B cell (primary cell): ENCODE data around the gene OR1M1. TPM values are rescaled to one million over a fixed set of nuclear protein-coding genes. Genes with fewer than 3 reads are reported as not detected.

Experiments used
- ATAC-seq: fragments of 200-7000 bp; cut with Tn5 transposase; one replicate; pipeline ENCODE4 v1.10.0; 2021; ENCODE audit warnings: low read depth, mild to moderate bottlenecking, moderate number of reproducible peaks, moderate library complexity
- CTCF ChIA-PET: fragments of 350-600 bp; sonication (Branson Sonifier 250); formaldehyde crosslinking; loops from one replicate; lab custom pipeline; 2021; ENCODE audit warnings: antibody characterized with exemption, inconsistent platforms; lab: Charles Lee
- POLR2A ChIA-PET: fragments of 350-600 bp; sonication (Branson Sonifier 250); formaldehyde crosslinking; loops from one replicate; lab custom pipeline; 2021; ENCODE audit warnings: antibody characterized with exemption; lab: Charles Lee
- DNase-seq: peaks from one replicate; pipeline ENCODE4 v3.0.0; 2013
- H2AFZ ChIP-seq: 2 replicates; pipeline ENCODE4 v1.6.1; 2012; ENCODE audit warnings: mild to moderate bottlenecking, low read depth, low read length; ENCODE audit not compliant: insufficient read depth, poor library complexity, severe bottlenecking
- H3K27ac ChIP-seq, 2 donors: 1 replicate in 1 of 2; 2 replicates in 1 of 2; pipeline ENCODE4 v1.5.1; 2012 to 2013; ENCODE audit warnings: low read length in 2 of 2, mild to moderate bottlenecking in 2 of 2, moderate library complexity in 1 of 2
- H3K27me3 ChIP-seq, 4 experiments: fragments of 200-600 bp in 1 of 4; sonication (generic) in 1 of 4; replicated peaks in 1 of 4; 1 replicate in 2 of 4; 2 replicates in 2 of 4; pipeline versions ENCODE4 v1.6.1 to v1.7.0; 2013 to 2016; ENCODE audit warnings: low read length in 3 of 4, mild to moderate bottlenecking in 2 of 4, mixed read lengths in 1 of 4, moderate library complexity in 1 of 4; ENCODE audit not compliant: insufficient read depth in 4 of 4, control insufficient read depth in 3 of 4; ENCODE audit errors: control extremely low read depth in 1 of 4
- H3K36me3 ChIP-seq, 2 experiments: replicated peaks in 1 of 2; 1 replicate in 1 of 2; 2 replicates in 1 of 2; pipeline versions ENCODE4 v1.6.1 to v1.7.1; 2013; ENCODE audit warnings: low read length in 1 of 2; ENCODE audit not compliant: insufficient read depth in 2 of 2, control insufficient read depth in 1 of 2; ENCODE audit errors: control extremely low read depth in 1 of 2, extremely low read depth in 1 of 2
- H3K4me1 ChIP-seq, 2 donors: fragments of 200-600 bp in 1 of 2; sonication (generic) in 1 of 2; 1 replicate in 1 of 2; 2 replicates in 1 of 2; pipeline versions ENCODE4 v1.5.1 to v1.6.1; 2013 to 2017; ENCODE audit warnings: low read length in 2 of 2; ENCODE audit not compliant: control insufficient read depth in 2 of 2, insufficient read depth in 2 of 2
- H3K4me2 ChIP-seq: replicated peaks from 2 replicates; pipeline ENCODE3; 2012; ENCODE audit warnings: mild to moderate bottlenecking, low read depth, low read length; ENCODE audit not compliant: poor library complexity, severe bottlenecking
- H3K4me3 ChIP-seq, 5 experiments: fragments of 200-600 bp in 1 of 5; sonication (generic) in 1 of 5; 1 replicate in 3 of 5; 2 replicates in 2 of 5; pipeline versions ENCODE4 v1.5.1 to v1.7.0; 2011 to 2016; ENCODE audit warnings: low read length in 4 of 5, mild to moderate bottlenecking in 4 of 5, low read depth in 2 of 5, control low read depth in 1 of 5, moderate library complexity in 1 of 5; ENCODE audit not compliant: insufficient read depth in 1 of 5; ENCODE audit errors: control extremely low read depth in 1 of 5, extremely low read depth in 1 of 5
- H3K79me2 ChIP-seq: fragments of 200-600 bp; sonication (generic); one replicate; pipeline ENCODE4 v1.6.0; 2016; ENCODE audit warnings: low read length; ENCODE audit not compliant: control insufficient read depth, insufficient read depth
- H3K9ac ChIP-seq: fragments of 200-600 bp; sonication (generic); 2 replicates; pipeline ENCODE4 v1.6.1; 2017; ENCODE audit warnings: mild to moderate bottlenecking, low read length, moderate library complexity
- H3K9me3 ChIP-seq, 3 donors: one replicate each; pipeline versions ENCODE4 v1.6.1 to v1.7.1; 2013; ENCODE audit warnings: low read length in 2 of 3; ENCODE audit not compliant: control insufficient read depth in 2 of 3, insufficient read depth in 1 of 3; ENCODE audit errors: control extremely low read depth in 1 of 3
- H4K20me1 ChIP-seq: 2 replicates; pipeline ENCODE4 v1.6.0; 2012; ENCODE audit warnings: mild to moderate bottlenecking, low read length; ENCODE audit not compliant: insufficient read depth, control insufficient read depth, poor library complexity, severe bottlenecking
- H3K27ac Mint-ChIP-seq: one replicate; pipeline ENCODE4 v1.8.0; 2021; ENCODE audit warnings: mixed read lengths
- H3K27me3 Mint-ChIP-seq: one replicate; pipeline ENCODE4 v1.8.0; 2021; ENCODE audit warnings: mixed read lengths
- H3K4me1 Mint-ChIP-seq: one replicate; pipeline ENCODE4 v1.8.0; 2021; ENCODE audit warnings: mixed read lengths
- H3K4me3 Mint-ChIP-seq: one replicate; pipeline ENCODE4 v1.8.0; 2021; ENCODE audit warnings: mixed read lengths
- H3K9me3 Mint-ChIP-seq: one replicate; pipeline ENCODE4 v1.8.0; 2022; ENCODE audit warnings: mixed read lengths; ENCODE audit not compliant: insufficient read depth
- EZH2 ChIP-seq: IDR thresholded peaks from 2 replicates; pipeline ENCODE4 v1.6.1; 2012; ENCODE audit warnings: borderline replicate concordance, low read depth, mild to moderate bottlenecking, moderate library complexity, low read length; ENCODE audit not compliant: insufficient read depth, poor library complexity, severe bottlenecking
- WGBS: methylation state at CpG from one replicate; pipeline ENCODE4 v1.1.5; 2013; ENCODE audit warnings: missing lambda C conversion rate; ENCODE audit not compliant: insufficient coverage; 5-methylcytosine and 5-hydroxymethylcytosine counted together
- intact Hi-C: fragments of 100-400 bp; cut with micrococcal nuclease; formaldehyde crosslinking; loops from one replicate; pipeline ENCODE4 v1.10.0; 2022
- polyA minus RNA-seq: library from RNA; depleted of rRNA, polyadenylated mRNA; stranded (reverse); fragments of >200 nt; gene quantifications from 2 replicates; pipeline ENCODE4 v1.2.3, GENCODE V29; 2012
- polyA plus RNA-seq: library from polyadenylated mRNA; depleted of rRNA; stranded (reverse); fragments of >200 nt; gene quantifications from 2 replicates; pipeline ENCODE4 v1.2.3, GENCODE V29; 2012
- total RNA-seq, 2 donors: library from RNA; stranded (reverse); fragments of 120-200 nt in 1 of 2; gene quantifications; 1 replicate in 1 of 2; 2 replicates in 1 of 2; pipeline versions ENCODE4 v1.2.3 to v1.2.4, GENCODE V29; 2013 to 2022
- TF ChIP-seq, protein P1 (sequence below): fragments of 200-600 bp; IDR thresholded peaks from one replicate; pipeline ENCODE4 v1.8.0; 2022; ENCODE audit warnings: antibody characterized with exemption, mild to moderate bottlenecking

OR1M1 gene, protein sequence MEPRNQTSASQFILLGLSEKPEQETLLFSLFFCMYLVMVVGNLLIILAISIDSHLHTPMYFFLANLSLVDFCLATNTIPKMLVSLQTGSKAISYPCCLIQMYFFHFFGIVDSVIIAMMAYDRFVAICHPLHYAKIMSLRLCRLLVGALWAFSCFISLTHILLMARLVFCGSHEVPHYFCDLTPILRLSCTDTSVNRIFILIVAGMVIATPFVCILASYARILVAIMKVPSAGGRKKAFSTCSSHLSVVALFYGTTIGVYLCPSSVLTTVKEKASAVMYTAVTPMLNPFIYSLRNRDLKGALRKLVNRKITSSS
- not detected in 2 replicates for total RNA-seq
- not detected for total RNA-seq (2013)
- polyA plus RNA-seq = not detected in 2 replicates
- polyA minus RNA-seq = not detected in 2 replicates

DNA sequence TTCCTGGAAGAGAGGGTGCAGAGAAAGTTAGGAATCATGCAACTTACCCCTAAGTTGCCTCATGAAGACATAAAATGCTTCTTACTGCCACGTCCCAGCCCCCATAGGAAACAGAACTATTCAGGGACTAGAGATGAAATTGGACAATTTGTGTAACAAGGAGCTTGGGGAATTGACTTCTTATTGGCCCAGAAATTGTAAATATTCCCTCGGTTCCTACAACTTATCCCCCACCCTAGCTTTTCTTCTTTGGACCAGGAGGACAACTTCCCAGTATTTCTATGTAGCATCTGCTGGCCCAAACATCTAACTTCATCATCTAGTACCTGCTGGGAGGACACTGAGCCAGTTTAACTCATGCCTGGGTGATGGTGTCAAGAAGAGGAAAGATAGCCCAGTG, at the start of gene OR1M1:
Gene OR1M1, plus strand, starts transcription at position 301 of the 400 bp plus-strand sequence. CDS start 6,184 bp downstream, outside the sequence.
- no peak for TF ChIP-seq EZH2
- TF ChIP-seq, protein P1, sequence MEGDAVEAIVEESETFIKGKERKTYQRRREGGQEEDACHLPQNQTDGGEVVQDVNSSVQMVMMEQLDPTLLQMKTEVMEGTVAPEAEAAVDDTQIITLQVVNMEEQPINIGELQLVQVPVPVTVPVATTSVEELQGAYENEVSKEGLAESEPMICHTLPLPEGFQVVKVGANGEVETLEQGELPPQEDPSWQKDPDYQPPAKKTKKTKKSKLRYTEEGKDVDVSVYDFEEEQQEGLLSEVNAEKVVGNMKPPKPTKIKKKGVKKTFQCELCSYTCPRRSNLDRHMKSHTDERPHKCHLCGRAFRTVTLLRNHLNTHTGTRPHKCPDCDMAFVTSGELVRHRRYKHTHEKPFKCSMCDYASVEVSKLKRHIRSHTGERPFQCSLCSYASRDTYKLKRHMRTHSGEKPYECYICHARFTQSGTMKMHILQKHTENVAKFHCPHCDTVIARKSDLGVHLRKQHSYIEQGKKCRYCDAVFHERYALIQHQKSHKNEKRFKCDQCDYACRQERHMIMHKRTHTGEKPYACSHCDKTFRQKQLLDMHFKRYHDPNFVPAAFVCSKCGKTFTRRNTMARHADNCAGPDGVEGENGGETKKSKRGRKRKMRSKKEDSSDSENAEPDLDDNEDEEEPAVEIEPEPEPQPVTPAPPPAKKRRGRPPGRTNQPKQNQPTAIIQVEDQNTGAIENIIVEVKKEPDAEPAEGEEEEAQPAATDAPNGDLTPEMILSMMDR = no peak
- no peaks in the 10 kb centered on the region for H3K36me3 ChIP-seq
- no peak within 1 kb of the TSS for H3K9ac ChIP-seq
- H4K20me1 ChIP-seq = no peaks in the 10 kb centered on the region
- no peak within 1 kb of the TSS for H2AFZ ChIP-seq
- H3K4me2 ChIP-seq = no peak within 1 kb of the TSS
- no peaks in the 10 kb centered on the region for H3K4me1 Mint-ChIP-seq
- H3K9me3 ChIP-seq = no peaks in the 10 kb centered on the region
- no peak within 1 kb of the TSS for H3K27ac ChIP-seq
- no CpG with 5 or more reads among the region's 2 CpGs for WGBS
- H3K79me2 ChIP-seq = no peaks in the 10 kb centered on the region
- no peak for ATAC-seq
- no peak within 1 kb of the TSS for H3K4me3 Mint-ChIP-seq
- no peaks in the 10 kb centered on the region for H3K27me3 ChIP-seq
- no peak for DNase-seq
- H3K4me1 ChIP-seq = no peaks in the 10 kb centered on the region
- intact Hi-C loops = no loop called here
- no peak within 1 kb of the TSS for H3K4me3 ChIP-seq
- peaks cover 23% of the 10 kb centered on the region for H3K27me3 Mint-ChIP-seq
- H3K9me3 Mint-ChIP-seq = no peaks in the 10 kb centered on the region
- POLR2A ChIA-PET = no interaction called here
- no peak within 1 kb of the TSS for H3K27ac Mint-ChIP-seq
- CTCF ChIA-PET = interaction anchor here (0.6 kb wide), 1 partner anchor 445 kb away, joined by 3 read pairs; no protein-coding TSS in a partner anchor

DNA sequence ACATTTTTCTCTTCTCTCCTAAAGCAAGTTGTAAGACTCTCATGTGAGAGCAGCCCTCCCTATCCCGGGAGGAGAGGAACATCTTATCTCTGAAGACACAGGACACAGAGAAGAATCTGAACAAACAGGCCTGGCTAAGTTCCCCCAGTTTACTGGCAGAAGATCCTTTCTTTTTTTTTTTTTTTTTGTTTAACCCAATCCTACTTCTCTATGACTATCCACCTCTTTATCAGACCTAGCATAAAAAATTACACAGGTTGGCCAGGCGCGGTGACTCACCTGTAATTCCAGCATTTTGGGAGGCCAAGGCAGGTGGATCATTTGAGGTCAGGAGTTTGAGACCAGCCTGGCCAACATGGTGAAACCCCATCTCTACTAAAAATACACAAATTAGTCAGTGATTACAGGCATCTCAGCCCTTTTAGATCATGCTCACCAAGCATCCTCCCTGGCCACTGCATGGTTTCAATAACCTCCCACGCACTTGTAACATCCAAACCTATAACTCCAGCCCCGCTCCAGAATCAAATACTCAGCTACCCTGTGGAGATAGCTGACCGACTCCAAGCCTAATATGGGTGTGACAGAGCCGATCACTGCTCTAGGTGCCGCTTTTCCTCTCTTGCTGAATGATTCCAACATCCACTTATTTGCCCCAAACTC, 49.3 kb upstream of the OR1M1 start:
- Mint-ChIP-seq H3K4me3 (no peak overlapping the region), H3K27me3 (peaks cover 4% of the 10 kb centered on the region), H3K4me1 (no peaks in the 10 kb centered on the region), H3K9me3 (no peaks in the 10 kb centered on the region), H3K27ac (no peak overlapping the region)
- Histone ChIP-seq H3K4me3 (no peak overlapping the region), H3K27ac (no peak overlapping the region), H3K36me3 (no peaks in the 10 kb centered on the region), H3K4me2 (no peak overlapping the region), H3K79me2 (no peaks in the 10 kb centered on the region), H3K4me1 (no peaks in the 10 kb centered on the region), H3K27me3 (no peaks in the 10 kb centered on the region), H3K9ac (no peak overlapping the region), H4K20me1 (no peaks in the 10 kb centered on the region), H3K9me3 (peaks cover 0 to 3% (median 0%) of the 10 kb centered on the region in 3 donors), H2AFZ (no peak overlapping the region)
- ChIA-PET CTCF (no interaction called here), POLR2A (no interaction called here)
- no peak for TF ChIP-seq EZH2
- TF ChIP-seq, protein P1 = no peak
- DNase-seq = no peak
- ATAC-seq = no peak
- intact Hi-C loops = no loop called here
- 91% methylated on average over 6 of the region's 8 CpGs for WGBS
